ENCODE measurements around the gene FAM185A.
A peak's percentile ranks its signal among the peaks of the same experiment; 100 is the strongest.
"Not testable (repeated sequence)": the region's sequence is repeated elsewhere in the genome, so short reads cannot be mapped to it uniquely, and the experiment has no call there.

FAM185A gene

GRCh38 chr7:102748605-102749444 is at the start of gene FAM185A:
Gene FAM185A, plus strand, starts transcription at chr7:102748999. Its CDS starts 209 bp downstream, at chr7:102749208.
- peak within 1 kb of the TSS; percentile 70 for H3K4me3 ChIP-seq (ENCODE audit: low read depth, low read length)
- peak; percentile 99 for DNase-seq (ENCODE audit: low read depth)

DNA sequence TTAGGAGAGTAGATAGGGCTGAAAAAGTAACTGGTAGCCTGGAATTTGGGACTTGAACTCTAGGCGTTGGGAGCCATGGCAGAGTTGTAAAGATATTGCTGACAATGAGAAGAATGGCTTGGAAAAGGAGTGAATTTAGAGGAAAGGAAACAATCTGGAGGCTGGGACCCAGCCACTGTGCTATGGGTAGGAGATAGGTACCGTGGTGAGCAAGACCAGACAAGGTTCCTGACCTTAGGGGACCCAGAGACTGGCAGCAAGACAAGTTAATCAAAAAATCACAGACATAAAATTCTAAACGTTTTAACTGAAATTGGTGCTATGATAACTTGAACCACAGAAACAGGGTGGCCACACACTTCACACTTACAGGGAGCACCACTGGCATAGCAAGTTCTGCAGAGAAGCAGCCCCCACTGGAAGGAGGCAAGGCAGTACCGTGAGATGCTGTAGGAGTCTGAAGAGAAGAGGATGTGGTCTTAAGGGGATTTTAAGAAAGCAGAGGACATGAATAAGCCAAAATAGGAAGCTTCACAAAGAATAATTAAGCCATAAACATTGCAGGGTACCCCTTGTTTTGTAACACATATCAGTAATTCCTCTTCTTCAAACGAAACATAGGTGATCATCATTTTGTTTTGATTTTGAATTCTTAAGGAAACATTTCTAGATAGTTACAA is 35.6 kb upstream of the FAM185A start:
- not testable (repeated sequence) for H3K4me3 ChIP-seq (ENCODE audit: low read depth, low read length); DNase-seq (ENCODE audit: low read depth)

GRCh38 chr7:102713691-102714080 is 35.1 kb upstream of the FAM185A start:
- not testable (repeated sequence) for DNase-seq (ENCODE audit: low read depth); H3K4me3 ChIP-seq (ENCODE audit: low read depth, low read length)

GRCh38 chr7:102714774-102715522 is 33.9 kb upstream of the FAM185A start:
- H3K4me3 ChIP-seq (ENCODE audit: low read depth, low read length); DNase-seq (ENCODE audit: low read depth): not testable (repeated sequence)

GRCh38 chr7:102715718-102716117 is 33.1 kb upstream of the FAM185A start:
- DNase-seq (ENCODE audit: low read depth); H3K4me3 ChIP-seq (ENCODE audit: low read depth, low read length): not testable (repeated sequence)

DNA sequence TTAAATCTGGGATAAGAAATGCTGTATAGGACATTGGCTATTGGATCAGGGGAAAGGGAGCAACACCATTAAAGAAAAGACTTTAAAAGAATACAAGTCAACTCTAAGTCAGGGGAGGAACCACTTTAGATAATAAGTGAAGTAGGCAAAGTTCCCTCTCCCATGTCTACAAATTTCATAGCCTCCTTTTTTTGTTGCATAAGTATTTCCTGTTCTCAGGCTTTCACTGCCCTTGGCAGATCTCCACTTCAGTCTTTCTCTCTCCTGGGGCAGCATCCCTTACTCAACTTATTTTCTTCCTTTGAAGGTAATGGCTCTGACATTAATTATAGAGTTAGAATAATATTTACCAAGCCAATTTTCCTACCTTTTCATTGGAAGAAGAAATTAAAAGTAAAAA is 30.3 kb upstream of the FAM185A start:
- not testable (repeated sequence) for DNase-seq (ENCODE audit: low read depth)

DNA sequence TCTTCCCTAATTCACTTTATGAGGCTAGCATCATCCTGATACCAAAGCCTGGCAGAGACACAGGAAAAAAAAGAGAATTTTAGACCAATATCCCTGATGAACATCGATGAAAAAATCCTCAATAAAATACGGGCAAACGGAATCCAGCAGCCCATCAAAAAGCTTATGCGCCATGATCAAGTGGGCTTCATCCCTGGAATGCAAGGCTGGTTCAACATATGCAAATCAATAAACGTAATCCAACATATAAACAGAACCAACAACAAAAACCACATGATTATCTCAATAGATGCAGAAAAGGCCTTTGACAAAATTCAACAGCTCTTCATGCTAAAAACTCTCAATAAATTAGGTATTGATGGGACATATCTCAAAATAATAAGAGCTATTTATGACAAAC is 22.6 kb upstream of the FAM185A start:
- not testable (repeated sequence) for H3K4me3 ChIP-seq (ENCODE audit: low read depth, low read length); DNase-seq (ENCODE audit: low read depth)

More for the DNA sequence above, 30.3 kb upstream of the FAM185A start:
- not testable (repeated sequence) for H3K4me3 ChIP-seq (ENCODE audit: low read depth, low read length)

- H3K4me3 ChIP-seq (ENCODE audit: low read depth, low read length); DNase-seq (ENCODE audit: low read depth): not testable (repeated sequence)
Observed at GRCh38 chr7:102729670-102730069, 19.1 kb upstream of the FAM185A start.

GRCh38 chr7:102730431-102730830 is 18.4 kb upstream of the FAM185A start:
- not testable (repeated sequence) for DNase-seq (ENCODE audit: low read depth); H3K4me3 ChIP-seq (ENCODE audit: low read depth, low read length)

DNA sequence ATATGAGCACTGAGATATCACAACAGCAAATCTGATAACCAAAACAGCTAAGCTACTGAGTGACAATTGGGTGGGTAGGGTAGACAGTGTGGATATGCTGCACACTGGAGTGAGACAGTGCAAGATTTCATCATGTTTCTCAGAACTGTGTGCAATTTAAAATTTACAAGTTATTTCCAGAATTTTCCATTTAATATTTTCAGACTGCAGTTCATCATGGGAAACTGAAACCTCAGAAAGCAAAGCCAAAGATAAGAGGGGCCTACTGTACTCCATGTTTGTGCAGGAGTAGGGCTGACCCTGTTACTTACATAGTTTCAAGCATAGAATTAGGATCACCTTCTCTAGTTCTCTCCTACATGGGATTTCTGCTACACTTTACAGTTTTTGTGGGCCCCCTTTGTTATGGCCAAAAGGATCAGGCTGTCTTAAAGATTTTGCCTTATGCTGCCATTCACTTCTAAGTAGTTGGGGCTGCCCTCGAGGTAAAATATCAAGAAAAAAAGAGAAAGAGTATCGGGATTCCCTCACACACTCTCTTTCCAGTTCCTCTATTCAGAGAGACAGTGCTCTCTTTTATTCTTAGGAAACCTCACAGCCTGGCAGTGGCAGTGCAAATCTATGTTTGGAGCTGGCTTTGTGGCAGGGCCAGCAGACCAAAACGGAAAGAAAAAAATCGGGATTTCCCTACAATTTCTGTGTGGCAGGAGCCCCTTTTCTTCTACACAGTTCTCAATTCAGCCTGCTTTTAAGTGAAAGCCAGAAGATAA is 6.6 kb upstream of the FAM185A start:
- not testable (repeated sequence) for H3K4me3 ChIP-seq (ENCODE audit: low read depth, low read length); DNase-seq (ENCODE audit: low read depth)

- not testable (repeated sequence) for H3K4me3 ChIP-seq (ENCODE audit: low read depth, low read length); DNase-seq (ENCODE audit: low read depth)
Observed at GRCh38 chr7:102743861-102744260, 4.9 kb upstream of the FAM185A start.

DNA sequence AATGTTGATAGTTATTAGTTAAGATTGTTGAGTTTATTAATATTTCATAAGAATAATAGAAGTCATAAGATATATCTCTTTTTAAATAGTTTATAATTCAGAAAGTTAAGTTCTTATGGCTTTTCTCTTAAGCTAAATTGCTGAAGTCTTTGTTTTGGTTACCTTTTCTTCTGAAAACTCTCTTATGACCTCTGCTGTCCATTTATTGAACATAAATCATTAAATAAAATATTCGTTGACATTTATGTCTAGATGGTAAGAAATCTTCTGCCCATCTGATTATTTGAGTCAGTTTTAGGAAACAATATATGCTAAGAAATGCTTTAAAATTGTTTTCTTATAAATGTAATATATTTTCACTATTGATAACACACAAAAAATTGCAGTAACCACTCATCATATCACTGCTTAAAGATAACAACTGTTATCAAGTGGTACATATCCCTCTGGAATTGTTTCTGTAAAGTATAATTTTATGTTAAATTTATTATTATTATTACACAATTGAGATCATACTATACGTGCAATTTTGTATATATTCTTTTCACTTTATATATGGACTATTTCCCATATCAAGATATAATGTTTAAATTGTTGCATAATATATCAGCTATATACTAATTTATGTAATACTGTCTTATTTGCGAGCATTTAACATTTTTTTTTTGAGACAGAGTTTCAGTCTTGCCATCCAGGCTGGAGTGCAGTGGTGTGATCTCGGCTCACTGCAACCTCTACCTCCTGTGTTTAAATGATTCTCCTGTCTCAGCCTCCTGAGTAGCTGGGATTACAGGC is 3.1 kb upstream of the FAM185A start:
- not testable (repeated sequence) for DNase-seq (ENCODE audit: low read depth); H3K4me3 ChIP-seq (ENCODE audit: low read depth, low read length)

- peak overlapping the region; percentile 70 for H3K4me3 ChIP-seq (ENCODE audit: low read depth, low read length)
- DNase-seq (ENCODE audit: low read depth): not testable (repeated sequence)
Observed at GRCh38 chr7:102749445-102749786, 617 bp downstream of the FAM185A start.

GRCh38 chr7:102758227-102758626 is 9.4 kb downstream of the FAM185A start:
- not testable (repeated sequence) for DNase-seq (ENCODE audit: low read depth); H3K4me3 ChIP-seq (ENCODE audit: low read depth, low read length)

DNA sequence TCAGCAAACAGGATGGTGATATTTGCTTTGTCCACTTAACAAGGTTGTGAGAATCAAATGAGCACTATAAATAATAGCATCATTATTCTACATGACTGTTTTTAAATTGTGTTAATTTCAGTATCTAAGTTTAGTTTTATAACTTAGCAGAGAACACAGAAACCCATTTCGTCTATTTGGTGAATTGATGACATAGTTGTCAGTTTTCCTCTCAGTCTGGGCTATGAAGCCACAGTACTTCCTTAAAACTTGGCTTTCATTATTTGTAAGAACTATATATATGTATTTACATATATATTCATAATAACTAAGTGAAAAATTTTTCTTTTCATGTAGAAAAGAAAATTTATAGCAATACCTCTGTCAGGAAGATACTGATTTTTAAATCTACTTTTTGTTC is 11.1 kb downstream of the FAM185A start:
- not testable (repeated sequence) for H3K4me3 ChIP-seq (ENCODE audit: low read depth, low read length); DNase-seq (ENCODE audit: low read depth)

GRCh38 chr7:102761234-102761633 is 12.4 kb downstream of the FAM185A start:
- DNase-seq (ENCODE audit: low read depth): not testable (repeated sequence)

DNA sequence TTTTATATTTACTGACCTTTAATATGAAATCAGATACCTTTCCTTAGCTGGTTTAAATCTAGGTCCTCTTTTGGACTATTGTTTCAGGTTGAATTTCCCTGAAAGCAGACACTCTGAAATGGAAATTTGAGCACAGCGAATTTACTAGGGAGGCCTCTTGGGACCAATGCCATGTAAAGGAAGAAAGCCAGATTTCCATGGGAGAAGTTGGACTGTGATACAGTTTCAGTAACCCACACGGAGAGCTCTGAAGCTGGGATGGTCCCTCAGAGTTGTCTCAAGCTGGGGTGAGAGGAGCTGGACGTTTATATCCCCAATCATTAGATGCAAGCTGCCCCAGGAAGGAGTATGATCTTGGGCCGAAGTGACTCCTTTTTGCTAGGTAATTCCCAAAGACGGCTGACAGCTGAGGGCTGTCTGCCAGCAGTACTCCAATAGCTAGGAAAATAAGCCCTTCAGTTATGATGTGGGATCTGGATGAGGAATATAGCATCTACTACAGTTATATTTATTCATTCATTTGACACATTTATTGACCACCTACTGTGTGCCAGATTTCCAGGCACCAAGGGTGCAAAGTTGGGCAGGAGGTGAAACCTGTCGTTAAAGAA is 14.6 kb downstream of the FAM185A start:
- DNase-seq (ENCODE audit: low read depth); H3K4me3 ChIP-seq (ENCODE audit: low read depth, low read length): not testable (repeated sequence)

More at GRCh38 chr7:102761234-102761633, 12.4 kb downstream of the FAM185A start:
- not testable (repeated sequence) for H3K4me3 ChIP-seq (ENCODE audit: low read depth, low read length)

Measured in LNCaP clone FGC (cell line).